Activated CD8-positive, alpha-beta T cell treated with anti-CD3 and anti-CD28 coated beads, Interleukin-2, amount 10 ng/mL, durations not matched to agents 7 days and 5 days (primary cell): Measurements from ENCODE around the gene SYNE1. TPM values are rescaled to one million over a fixed set of nuclear protein-coding genes. Genes with fewer than 3 reads are reported as not detected.

Source experiments
- ATAC-seq: fragments of 150-1000 bp; cut with Tn5 transposase; one replicate; pipeline ENCODE4 v1.10.0; 2021; ENCODE audit warnings: moderate library complexity
- CTCF ChIA-PET: fragments of 350-600 bp; sonication (Branson Sonifier 250); formaldehyde crosslinking; loops from one replicate; lab custom pipeline; 2021; ENCODE audit warnings: antibody characterized with exemption; lab: Charles Lee
- POLR2A ChIA-PET: fragments of 350-600 bp; sonication (Branson Sonifier 250); formaldehyde crosslinking; loops from one replicate; lab custom pipeline; 2021; ENCODE audit warnings: antibody characterized with exemption; lab: Charles Lee
- DNase-seq: peaks from one replicate; pipeline ENCODE4 v3.0.0-alpha.2; 2020
- H3K27ac Mint-ChIP-seq: one replicate; pipeline ENCODE4 v1.8.0; 2021; ENCODE audit warnings: mild to moderate bottlenecking, mixed read lengths
- H3K27me3 Mint-ChIP-seq: one replicate; pipeline ENCODE4 v1.8.0; 2021; ENCODE audit warnings: low read depth, mixed read lengths
- H3K36me3 Mint-ChIP-seq: one replicate; pipeline ENCODE4 v1.8.0; 2021; ENCODE audit warnings: low read depth, mixed read lengths
- H3K4me1 Mint-ChIP-seq: one replicate; pipeline ENCODE4 v1.8.0; 2021; ENCODE audit warnings: low read depth, mixed read lengths
- H3K4me3 Mint-ChIP-seq: one replicate; pipeline ENCODE4 v1.8.0; 2021; ENCODE audit warnings: mild to moderate bottlenecking, mixed read lengths
- H3K9me3 Mint-ChIP-seq: one replicate; pipeline ENCODE4 v1.8.0; 2022; ENCODE audit warnings: mixed read lengths; ENCODE audit not compliant: insufficient read depth
- total RNA-seq, 2 experiments: library from RNA; stranded (reverse); gene quantifications; one replicate each; pipeline ENCODE4 v1.2.3, GENCODE V29; 2021

The SYNE1 gene
- total RNA-seq, 2 experiments from 2014 or later: 57.0 to 63.8 TPM

GRCh38 chr6:152313542-152314482 lies 323.4 kb downstream of the SYNE1 start:
- Mint-ChIP-seq H3K27ac (peak overlapping the region; percentile 2), H3K36me3 (no peaks in the 10 kb centered on the region), H3K9me3 (no peaks in the 10 kb centered on the region), H3K4me1 (peaks cover 26% of the 10 kb centered on the region), H3K27me3 (peaks cover 9% of the 10 kb centered on the region), H3K4me3 (no peak overlapping the region)
- DNase-seq: no peak
- ChIA-PET CTCF (no interaction called here), POLR2A (no interaction called here)
- no peak for ATAC-seq

DNA sequence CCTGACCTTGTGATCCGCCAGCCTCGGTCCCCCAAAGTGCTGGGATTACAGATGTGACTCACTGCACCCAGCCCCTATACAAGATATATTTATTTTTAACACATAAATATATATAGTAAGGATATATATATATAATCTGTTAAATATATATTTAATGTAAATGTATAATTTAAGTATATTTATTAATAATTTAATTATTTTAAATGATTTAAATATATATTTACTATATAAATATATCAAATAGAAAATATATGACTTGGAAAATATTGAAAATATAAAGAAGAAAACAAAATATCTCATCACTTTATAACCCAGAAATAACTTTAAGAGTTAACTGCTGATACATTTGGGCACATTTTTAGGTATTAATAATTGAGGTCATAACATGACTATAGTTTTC lies 324.7 kb downstream of the SYNE1 start:
- Mint-ChIP-seq H3K4me3 (no peak overlapping the region), H3K4me1 (peaks cover 31% of the 10 kb centered on the region), H3K36me3 (no peaks in the 10 kb centered on the region), H3K27ac (no peak overlapping the region), H3K9me3 (no peaks in the 10 kb centered on the region), H3K27me3 (peaks cover 9% of the 10 kb centered on the region)
- ChIA-PET POLR2A (no interaction called here), CTCF (no interaction called here)
- ATAC-seq (no peak), DNase-seq (no peak)

GRCh38 chr6:152310371-152310954 lies 326.7 kb downstream of the SYNE1 start:
- POLR2A ChIA-PET: interaction anchor here (0.7 to 1.2 kb wide), 3 partner anchors 8 to 127 kb away, joined by 3 read pairs; no protein-coding TSS in a partner anchor
- CTCF ChIA-PET: interaction anchor here (0.9 to 1.7 kb wide), 5 partner anchors 9 to 77 kb away, joined by 3 to 12 read pairs (median 3); no protein-coding TSS in a partner anchor
- DNase-seq: no peak
- H3K27me3 Mint-ChIP-seq: peaks cover 3% of the 10 kb centered on the region
- no peaks in the 10 kb centered on the region for H3K9me3 Mint-ChIP-seq
- H3K4me3 Mint-ChIP-seq: peak overlapping the region; percentile 56
- ATAC-seq: peak; percentile 38
- peak overlapping the region; percentile 74 for H3K27ac Mint-ChIP-seq
- H3K36me3 Mint-ChIP-seq: no peaks in the 10 kb centered on the region
- H3K4me1 Mint-ChIP-seq: peaks cover 30% of the 10 kb centered on the region

DNA sequence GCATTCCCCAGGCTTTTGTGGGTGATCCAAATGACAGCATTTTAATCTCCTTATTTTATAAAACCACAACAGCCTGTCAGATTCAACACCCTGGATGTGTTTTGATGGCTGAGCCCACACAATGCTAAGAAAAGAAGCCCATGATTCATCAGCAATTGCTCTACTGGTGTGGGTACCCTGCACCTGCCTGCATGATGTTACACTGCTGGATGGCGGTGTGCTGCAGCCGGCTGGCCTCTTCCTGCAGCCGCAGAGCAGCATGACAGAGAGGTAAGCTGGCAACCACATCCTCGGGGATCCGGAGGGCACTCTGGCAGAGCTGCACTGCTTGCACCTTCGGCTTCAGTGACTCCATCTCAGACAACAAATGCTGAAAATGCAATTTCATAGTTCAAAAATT lies 327.5 kb downstream of the SYNE1 start:
- H3K27me3 Mint-ChIP-seq: peaks cover 3% of the 10 kb centered on the region
- no peak overlapping the region for H3K4me3 Mint-ChIP-seq
- H3K9me3 Mint-ChIP-seq: no peaks in the 10 kb centered on the region
- ChIA-PET CTCF (interaction anchor here (0.9 to 1.7 kb wide), 5 partner anchors 8 to 76 kb away, joined by 3 to 12 read pairs (median 3); no protein-coding TSS in a partner anchor), POLR2A (interaction anchor here (1.0 to 1.2 kb wide), 2 partner anchors 7 to 14 kb away, joined by 3 read pairs; no protein-coding TSS in a partner anchor)
- H3K27ac Mint-ChIP-seq: no peak overlapping the region
- DNase-seq (peak; percentile 85), ATAC-seq (peak; percentile 99)
- H3K4me1 Mint-ChIP-seq: peaks cover 30% of the 10 kb centered on the region
- no peaks in the 10 kb centered on the region for H3K36me3 Mint-ChIP-seq

GRCh38 chr6:152309006-152309405 lies 328.2 kb downstream of the SYNE1 start:
- CTCF ChIA-PET: interaction anchor here (1.4 kb wide), 2 partner anchors 30 to 37 kb away, joined by 3 to 4 read pairs; no protein-coding TSS in a partner anchor

GRCh38 chr6:152308306-152308705 lies 328.9 kb downstream of the SYNE1 start:
- H3K9me3 Mint-ChIP-seq: no peaks in the 10 kb centered on the region
- CTCF ChIA-PET: interaction anchor here (0.7 to 1.4 kb wide), 2 partner anchors 18 to 31 kb away, joined by 3 to 4 read pairs; no protein-coding TSS in a partner anchor
- POLR2A ChIA-PET: no interaction called here
- peaks cover 3% of the 10 kb centered on the region for H3K27me3 Mint-ChIP-seq
- no peaks in the 10 kb centered on the region for H3K36me3 Mint-ChIP-seq
- peaks cover 27% of the 10 kb centered on the region for H3K4me1 Mint-ChIP-seq
- DNase-seq (no peak), ATAC-seq (no peak)
- H3K27ac Mint-ChIP-seq: no peak overlapping the region
- no peak overlapping the region for H3K4me3 Mint-ChIP-seq

More at GRCh38 chr6:152309006-152309405, 328.2 kb downstream of the SYNE1 start:
- ATAC-seq (no peak), DNase-seq (no peak)
- POLR2A ChIA-PET: no interaction called here
- H3K27ac Mint-ChIP-seq: no peak overlapping the region
- H3K4me3 Mint-ChIP-seq: no peak overlapping the region
- H3K36me3 Mint-ChIP-seq: no peaks in the 10 kb centered on the region
- peaks cover 3% of the 10 kb centered on the region for H3K27me3 Mint-ChIP-seq
- peaks cover 30% of the 10 kb centered on the region for H3K4me1 Mint-ChIP-seq
- H3K9me3 Mint-ChIP-seq: no peaks in the 10 kb centered on the region

DNA sequence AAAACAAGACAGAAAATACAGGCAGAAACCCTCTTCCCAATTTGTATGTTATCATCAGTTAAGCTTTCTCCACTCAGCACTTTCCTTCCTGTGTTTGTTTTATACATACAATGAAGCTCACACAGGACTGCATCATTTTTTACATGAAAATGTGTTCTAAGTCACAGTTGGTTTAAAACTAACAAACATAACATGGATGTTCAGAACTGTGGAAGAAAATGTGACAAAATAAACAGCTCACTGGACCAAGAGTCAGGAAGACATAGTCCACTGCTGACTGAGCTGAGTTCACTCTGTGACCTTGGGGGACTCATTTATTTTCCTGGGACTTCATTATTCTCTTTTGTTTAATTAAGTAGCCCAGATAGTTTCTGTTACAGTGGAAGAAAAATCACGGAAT lies 331.5 kb downstream of the SYNE1 start:
- Mint-ChIP-seq H3K9me3 (no peaks in the 10 kb centered on the region), H3K4me1 (peaks cover 28% of the 10 kb centered on the region), H3K27ac (no peak overlapping the region), H3K4me3 (no peak overlapping the region), H3K27me3 (no peaks in the 10 kb centered on the region), H3K36me3 (no peaks in the 10 kb centered on the region)
- CTCF ChIA-PET: interaction anchor here (1.2 to 1.3 kb wide), 3 partner anchors 9 to 121 kb away, joined by 4 to 9 read pairs (median 5); no protein-coding TSS in a partner anchor
- POLR2A ChIA-PET: no interaction called here
- DNase-seq (no peak), ATAC-seq (no peak)

- POLR2A ChIA-PET: interaction anchor here (0.7 to 1.7 kb wide), 12 partner anchors 8 to 611 kb away, joined by 3 to 12 read pairs (median 4); no protein-coding TSS in a partner anchor
- CTCF ChIA-PET: interaction anchor here (0.6 to 3.3 kb wide), 19 partner anchors 8 to 794 kb away, joined by 3 to 60 read pairs (median 3); no protein-coding TSS in a partner anchor
- Mint-ChIP-seq H3K9me3 (no peaks in the 10 kb centered on the region), H3K4me3 (peak overlapping the region; percentile 99), H3K27ac (peak overlapping the region; percentile 99), H3K36me3 (peaks cover 2% of the 10 kb centered on the region), H3K27me3 (no peaks in the 10 kb centered on the region), H3K4me1 (peaks cover 22% of the 10 kb centered on the region)
- peak; percentile 93 for DNase-seq
- peak; percentile 98 for ATAC-seq
Observed at GRCh38 chr6:152301765-152302568, 335.2 kb downstream of the SYNE1 start.

DNA sequence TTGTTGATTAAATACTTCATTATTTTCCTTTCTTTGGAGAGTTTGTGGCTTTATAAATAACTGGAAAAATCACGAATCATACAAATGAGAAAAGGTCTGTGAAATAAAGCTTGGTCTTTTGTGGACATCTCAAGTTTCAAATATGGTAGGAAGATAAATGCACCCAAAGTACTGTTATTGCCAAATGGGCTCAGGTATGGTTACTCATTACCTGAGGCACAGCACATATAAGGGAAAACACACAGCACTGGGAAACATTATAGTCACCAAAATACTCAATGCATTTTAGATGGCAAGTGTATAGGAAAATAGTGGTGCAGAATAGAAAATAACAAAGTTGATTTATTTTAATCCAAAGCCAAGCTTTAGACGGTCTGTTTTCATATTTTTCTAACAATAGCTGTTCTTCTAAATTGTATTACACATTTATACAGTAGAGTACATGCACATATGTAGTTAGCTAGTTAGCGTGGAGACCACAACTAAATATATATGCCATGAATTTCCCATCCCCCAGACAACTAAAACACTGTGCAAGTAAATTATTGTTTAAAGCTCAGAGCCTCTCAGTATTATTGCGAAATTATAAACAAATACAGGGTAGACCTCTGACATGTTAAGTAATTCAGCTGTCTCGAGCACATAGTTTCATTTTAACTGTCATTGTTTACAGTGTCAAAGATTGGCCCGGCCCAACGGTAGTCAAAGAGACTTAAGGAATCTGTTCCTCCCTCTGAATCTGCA lies 336.0 kb downstream of the SYNE1 start:
- peaks cover 2% of the 10 kb centered on the region for H3K36me3 Mint-ChIP-seq
- ChIA-PET CTCF (interaction anchor here (0.6 to 3.3 kb wide), 18 partner anchors 8 to 793 kb away, joined by 3 to 60 read pairs (median 3); no protein-coding TSS in a partner anchor), POLR2A (interaction anchor here (0.7 to 1.7 kb wide), 11 partner anchors 9 to 610 kb away, joined by 3 to 12 read pairs (median 5); no protein-coding TSS in a partner anchor)
- no peak for DNase-seq
- ATAC-seq: no peak
- H3K27me3 Mint-ChIP-seq: no peaks in the 10 kb centered on the region
- H3K4me1 Mint-ChIP-seq: peaks cover 22% of the 10 kb centered on the region
- H3K9me3 Mint-ChIP-seq: no peaks in the 10 kb centered on the region
- H3K4me3 Mint-ChIP-seq: peak overlapping the region; percentile 99
- H3K27ac Mint-ChIP-seq: peak overlapping the region; percentile 99

GRCh38 chr6:152300517-152300916 lies 336.6 kb downstream of the SYNE1 start:
- Mint-ChIP-seq H3K27ac (peak overlapping the region; percentile 2), H3K4me3 (peak overlapping the region; percentile 99), H3K9me3 (no peaks in the 10 kb centered on the region), H3K4me1 (peaks cover 22% of the 10 kb centered on the region), H3K27me3 (no peaks in the 10 kb centered on the region), H3K36me3 (peaks cover 2% of the 10 kb centered on the region)
- DNase-seq (no peak), ATAC-seq (no peak)
- POLR2A ChIA-PET: interaction anchor here (1.7 kb wide), 1 partner anchor 9 kb away, joined by 5 read pairs; no protein-coding TSS in a partner anchor
- CTCF ChIA-PET: interaction anchor here (0.7 to 3.3 kb wide), 5 partner anchors 8 to 135 kb away, joined by 3 to 60 read pairs (median 6); no protein-coding TSS in a partner anchor
